Measurements from ENCODE around the gene TIE1.

The TIE1 gene

GRCh38 chr1:43300378-43301094, at the start of gene TIE1:
Gene TIE1, plus strand, starts transcription at chr1:43300982. Its CDS starts 90 bp downstream, at chr1:43301072.
- no peak for DNase-seq

- DNase-seq = no peak
Observed at GRCh38 chr1:43251024-43251423, 49.8 kb upstream of the TIE1 start.

- no peak for DNase-seq
Observed at GRCh38 chr1:43252225-43252624, 48.6 kb upstream of the TIE1 start.

GRCh38 chr1:43253173-43253572, 47.6 kb upstream of the TIE1 start:
- DNase-seq = no peak

- no peak for DNase-seq
Observed at GRCh38 chr1:43253876-43254275, 46.9 kb upstream of the TIE1 start.

- DNase-seq = no peak
Observed at GRCh38 chr1:43255438-43256210, 45.2 kb upstream of the TIE1 start.

- no peak for DNase-seq
Observed at GRCh38 chr1:43256675-43257570, 43.9 kb upstream of the TIE1 start.

GRCh38 chr1:43258370-43258769, 42.4 kb upstream of the TIE1 start:
- DNase-seq = no peak

- DNase-seq = no peak
Observed at GRCh38 chr1:43265431-43265830, 35.4 kb upstream of the TIE1 start.

- no peak for DNase-seq
Observed at GRCh38 chr1:43266881-43267280, 33.9 kb upstream of the TIE1 start.

- no peak for DNase-seq
Observed at GRCh38 chr1:43267291-43267805, 33.4 kb upstream of the TIE1 start.

GRCh38 chr1:43267818-43268425, 32.9 kb upstream of the TIE1 start:
- DNase-seq = no peak

GRCh38 chr1:43269627-43270375, 31.0 kb upstream of the TIE1 start, which contains the start of gene TMEM125:
Gene TMEM125, plus strand, starts transcription at chr1:43269983. Its CDS starts 2,740 bp downstream, at chr1:43272723.
- DNase-seq = no peak

- no peak for DNase-seq
Observed at GRCh38 chr1:43270421-43271095, 30.2 kb upstream of the TIE1 start.

GRCh38 chr1:43271186-43272118, 29.3 kb upstream of the TIE1 start:
- no peak for DNase-seq

- DNase-seq = no peak
Observed at GRCh38 chr1:43272161-43272560, 28.6 kb upstream of the TIE1 start.

GRCh38 chr1:43272576-43273571, 27.9 kb upstream of the TIE1 start:
- no peak for DNase-seq

GRCh38 chr1:43273708-43274107, 27.1 kb upstream of the TIE1 start:
- no peak for DNase-seq
